T-cell (primary cell): ENCODE measurements around the gene MLH1. TPM values are rescaled to one million over a fixed set of nuclear protein-coding genes. Genes with fewer than 3 reads are reported as not detected.
"Not testable (repeated sequence)": the region's sequence is repeated elsewhere in the genome, so short reads cannot be mapped to it uniquely, and the experiment has no call there.

Source experiments
- ATAC-seq, 4 experiments: fragments of 200-7000 bp in 3 of 4; fragments of 150-1000 bp in 1 of 4; cut with Tn5 transposase; replicated peaks in 1 of 4; 1 replicate in 3 of 4; 2 replicates in 1 of 4; pipeline ENCODE4 v1.10.0; 2021; ENCODE audit warnings: moderate library complexity in 3 of 4, mild to moderate bottlenecking in 2 of 4, moderate number of reproducible peaks in 1 of 4
- CTCF ChIA-PET, 2 donors: fragments of 300-600 bp; sonication (Branson Sonifier 250); formaldehyde crosslinking; loops; one replicate each; lab custom pipeline; 2022; ENCODE audit warnings: antibody characterized with exemption in 2 of 2; lab: Charles Lee
- POLR2A ChIA-PET, 2 donors: fragments of 300-600 bp; sonication (Branson Sonifier 250); formaldehyde crosslinking; loops; one replicate each; lab custom pipeline; 2022; ENCODE audit warnings: antibody characterized with exemption in 2 of 2; lab: Charles Lee
- DNase-seq, 35 experiments: peaks; one replicate each; pipeline versions ENCODE4 v3.0.0 to v3.0.0-alpha.2; 2013 to 2023
- H3K27ac ChIP-seq: one replicate; pipeline ENCODE4 v1.5.1; 2013; ENCODE audit warnings: low read length
- H3K27me3 ChIP-seq, 2 experiments: replicated peaks in 1 of 2; 1 replicate in 1 of 2; 2 replicates in 1 of 2; pipeline versions ENCODE4 v1.6.1 to v1.7.0; 2013; ENCODE audit warnings: low read length in 1 of 2, mixed read lengths in 1 of 2; ENCODE audit not compliant: control insufficient read depth in 2 of 2, insufficient read depth in 2 of 2; ENCODE audit errors: extremely low read depth in 1 of 2
- H3K36me3 ChIP-seq, 2 donors: 1 replicate in 1 of 2; 2 replicates in 1 of 2; pipeline versions ENCODE4 v1.6.1 to v1.7.0; 2013; ENCODE audit warnings: low read length in 1 of 2; ENCODE audit not compliant: control insufficient read depth in 2 of 2, insufficient read depth in 1 of 2; ENCODE audit errors: extremely low read depth in 1 of 2
- H3K4me1 ChIP-seq, 2 experiments: 1 replicate in 1 of 2; 2 replicates in 1 of 2; pipeline versions ENCODE4 v1.6.1 to v1.7.0; 2013; ENCODE audit warnings: low read length in 2 of 2, mixed read lengths in 1 of 2; ENCODE audit not compliant: insufficient read depth in 2 of 2, control insufficient read depth in 1 of 2; ENCODE audit errors: extremely low read depth in 1 of 2
- H3K4me3 ChIP-seq, 2 donors: 1 replicate in 1 of 2; 2 replicates in 1 of 2; pipeline versions ENCODE4 v1.5.1 to v1.7.0; 2013; ENCODE audit warnings: mild to moderate bottlenecking in 2 of 2, low read length in 1 of 2, moderate library complexity in 1 of 2; ENCODE audit not compliant: control insufficient read depth in 1 of 2; ENCODE audit errors: extremely low read depth in 1 of 2
- H3K9me3 ChIP-seq: 2 replicates; pipeline ENCODE4 v1.7.0; 2013
- H3K27ac Mint-ChIP-seq, 2 donors: one replicate each; pipeline ENCODE4 v1.8.0; 2020 to 2021; ENCODE audit warnings: mild to moderate bottlenecking in 2 of 2, mixed read lengths in 2 of 2
- H3K27me3 Mint-ChIP-seq, 2 donors: one replicate each; pipeline ENCODE4 v1.8.0; 2021 to 2022; ENCODE audit warnings: mixed read lengths in 2 of 2
- H3K36me3 Mint-ChIP-seq: one replicate; pipeline ENCODE4 v1.8.0; 2021; ENCODE audit warnings: mixed read lengths
- H3K4me1 Mint-ChIP-seq, 3 donors: one replicate each; pipeline ENCODE4 v1.8.0; 2020 to 2022; ENCODE audit warnings: mixed read lengths in 3 of 3, mild to moderate bottlenecking in 1 of 3
- H3K4me3 Mint-ChIP-seq, 3 donors: one replicate each; pipeline ENCODE4 v1.8.0; 2020 to 2022; ENCODE audit warnings: mild to moderate bottlenecking in 3 of 3, mixed read lengths in 3 of 3, moderate library complexity in 3 of 3
- H3K9me3 Mint-ChIP-seq, 3 donors: one replicate each; pipeline ENCODE4 v1.8.0; 2020 to 2022; ENCODE audit warnings: mixed read lengths in 3 of 3
- WGBS: methylation state at CpG from one replicate; pipeline ENCODE4 v1.1.5; 2013; ENCODE audit warnings: missing lambda C conversion rate; ENCODE audit not compliant: insufficient coverage; 5-methylcytosine and 5-hydroxymethylcytosine counted together
- total RNA-seq, 35 experiments: library from RNA in 6 of 35; stranded (reverse) in 6 of 35; fragments of 120-200 nt in 1 of 35; gene quantifications; one replicate each; pipeline versions ENCODE4 v1.2.1 to v1.2.4 and lab custom pipeline; 2013 to 2026

MLH1 gene
- total RNA-seq, 5 donors from 2014 or later (not counting 1 experiment from before 2014, with no cell fraction given) = 24.7 to 32.4 (median 28.6) TPM

- Mint-ChIP-seq H3K27ac (peak overlapping the region in 1 of 2 donors; percentile 40), H3K4me3 (no peak overlapping the region), H3K9me3 (no peaks in the 10 kb centered on the region), H3K4me1 (no peaks in the 10 kb centered on the region), H3K27me3 (no peaks in the 10 kb centered on the region), H3K36me3 (peaks cover 63% of the 10 kb centered on the region)
- no peaks in the 10 kb centered on the region for H3K9me3 ChIP-seq
- ChIA-PET POLR2A (no interaction called here), CTCF (interaction anchor here in 1 of 2 donors (0.6 kb wide), 1 partner anchor 11 kb away, joined by 4 read pairs; no protein-coding TSS in a partner anchor)
- no peaks in the 10 kb centered on the region for H3K4me1 ChIP-seq
- no peak overlapping the region for H3K27ac ChIP-seq
- peaks cover 6 to 70% of the 10 kb centered on the region in 2 donors for H3K36me3 ChIP-seq
- ATAC-seq (no peak), DNase-seq (no peak)
- H3K4me3 ChIP-seq = no peak overlapping the region
- H3K27me3 ChIP-seq = no peaks in the 10 kb centered on the region
- WGBS = no CpG with 5 or more reads among the region's 1 CpG
Observed at GRCh38 chr3:37050282-37050681, 57.0 kb downstream of the MLH1 start.

DNA sequence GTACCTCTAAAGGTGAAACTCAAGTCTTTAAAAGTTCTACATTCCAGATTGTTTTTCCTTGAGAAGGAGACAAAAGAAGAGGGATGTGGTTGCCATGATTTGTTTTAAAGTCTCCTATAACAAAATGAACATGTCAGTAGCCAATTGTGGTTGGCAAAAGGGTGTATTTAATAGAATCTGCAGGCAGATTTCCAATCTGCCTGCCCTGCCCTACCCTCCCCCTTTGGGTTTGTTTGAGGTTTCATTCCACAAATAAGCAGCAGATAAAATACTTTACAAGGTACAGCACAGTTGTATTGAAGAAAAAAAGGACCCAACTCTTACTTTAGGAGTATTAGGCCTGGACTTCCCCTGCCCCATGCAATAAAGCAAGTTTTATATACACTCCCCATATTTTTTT lies 59.5 kb downstream of the MLH1 start:
- no peaks in the 10 kb centered on the region for H3K27me3 ChIP-seq
- H3K36me3 Mint-ChIP-seq = peaks cover 63% of the 10 kb centered on the region
- no peaks in the 10 kb centered on the region for H3K27me3 Mint-ChIP-seq
- H3K36me3 ChIP-seq = peaks cover 6 to 79% of the 10 kb centered on the region in 2 donors
- no peak overlapping the region for H3K27ac ChIP-seq
- H3K4me1 ChIP-seq = no peaks in the 10 kb centered on the region
- CTCF ChIA-PET = no interaction called here
- no peaks in the 10 kb centered on the region for H3K9me3 Mint-ChIP-seq
- H3K4me1 Mint-ChIP-seq = no peaks in the 10 kb centered on the region
- DNase-seq (no peak), ATAC-seq (no peak)
- no peak overlapping the region for H3K4me3 Mint-ChIP-seq
- H3K9me3 ChIP-seq = no peaks in the 10 kb centered on the region
- no peak overlapping the region for H3K4me3 ChIP-seq
- H3K27ac Mint-ChIP-seq = peak overlapping the region in 1 of 2 donors; percentile 59
- POLR2A ChIA-PET = no interaction called here

DNA sequence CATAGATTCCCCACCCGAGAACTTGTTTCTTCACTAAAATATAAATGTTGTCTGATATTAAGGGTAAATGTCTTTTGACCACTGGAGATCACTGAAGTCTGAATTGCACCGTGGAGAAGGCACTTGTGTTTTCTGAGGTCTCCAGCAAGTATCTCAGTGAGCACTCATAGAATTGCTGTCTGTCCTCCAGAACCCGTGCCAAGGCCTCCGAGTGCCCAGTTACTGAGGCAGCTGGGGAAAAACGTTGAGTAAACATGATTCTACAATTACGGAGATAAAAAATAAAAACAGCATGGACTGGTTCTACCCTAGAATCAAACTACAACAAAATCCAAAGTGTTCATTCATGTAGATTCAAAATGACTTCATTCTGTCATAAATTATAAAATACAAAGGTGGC lies 60.0 kb downstream of the MLH1 start:
- no peaks in the 10 kb centered on the region for H3K27me3 Mint-ChIP-seq
- H3K36me3 Mint-ChIP-seq = peaks cover 58% of the 10 kb centered on the region
- no peaks in the 10 kb centered on the region for H3K9me3 Mint-ChIP-seq
- Histone ChIP-seq H3K4me1 (no peaks in the 10 kb centered on the region), H3K27ac (no peak overlapping the region), H3K27me3 (no peaks in the 10 kb centered on the region), H3K36me3 (peaks cover 6 to 79% of the 10 kb centered on the region in 2 donors), H3K4me3 (no peak overlapping the region), H3K9me3 (no peaks in the 10 kb centered on the region)
- ChIA-PET CTCF (no interaction called here), POLR2A (no interaction called here)
- WGBS = 100% methylated on average over 1 of the region's 6 CpGs
- H3K27ac Mint-ChIP-seq = no peak overlapping the region
- H3K4me1 Mint-ChIP-seq = no peaks in the 10 kb centered on the region
- ATAC-seq (no peak), DNase-seq (no peak)
- no peak overlapping the region for H3K4me3 Mint-ChIP-seq

DNA sequence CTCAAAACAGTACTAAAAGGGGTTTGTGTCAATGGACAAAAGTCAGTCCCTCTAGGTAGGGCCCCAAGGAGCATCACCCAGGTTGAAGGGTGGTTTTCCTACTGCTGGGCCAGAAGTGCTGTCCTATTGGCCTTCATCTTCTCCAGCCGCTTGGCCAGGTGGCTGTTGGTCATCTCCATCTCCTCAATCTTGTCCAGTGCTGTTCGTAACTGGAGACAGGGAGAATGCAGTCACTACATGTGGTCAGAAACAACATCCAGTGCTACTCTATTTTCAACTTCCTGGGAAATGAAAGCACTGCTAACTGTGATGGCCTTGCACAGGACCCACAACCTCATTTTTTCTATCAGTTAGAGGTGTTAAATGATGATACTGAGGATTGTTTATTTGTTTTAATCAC lies 60.4 kb downstream of the MLH1 start:
- no peaks in the 10 kb centered on the region for H3K9me3 Mint-ChIP-seq
- H3K4me1 Mint-ChIP-seq = no peaks in the 10 kb centered on the region
- no peak for DNase-seq
- H3K36me3 ChIP-seq = peaks cover 6 to 79% of the 10 kb centered on the region in 2 donors
- no peaks in the 10 kb centered on the region for H3K27me3 ChIP-seq
- peaks cover 56% of the 10 kb centered on the region for H3K36me3 Mint-ChIP-seq
- WGBS = no CpG with 5 or more reads among the region's 2 CpGs
- H3K4me1 ChIP-seq = no peaks in the 10 kb centered on the region
- ChIA-PET CTCF (no interaction called here), POLR2A (no interaction called here)
- no peaks in the 10 kb centered on the region for H3K27me3 Mint-ChIP-seq
- H3K4me3 ChIP-seq = no peak overlapping the region
- H3K27ac Mint-ChIP-seq = no peak overlapping the region
- H3K9me3 ChIP-seq = no peaks in the 10 kb centered on the region
- no peak overlapping the region for H3K27ac ChIP-seq
- no peak for ATAC-seq
- no peak overlapping the region for H3K4me3 Mint-ChIP-seq

DNA sequence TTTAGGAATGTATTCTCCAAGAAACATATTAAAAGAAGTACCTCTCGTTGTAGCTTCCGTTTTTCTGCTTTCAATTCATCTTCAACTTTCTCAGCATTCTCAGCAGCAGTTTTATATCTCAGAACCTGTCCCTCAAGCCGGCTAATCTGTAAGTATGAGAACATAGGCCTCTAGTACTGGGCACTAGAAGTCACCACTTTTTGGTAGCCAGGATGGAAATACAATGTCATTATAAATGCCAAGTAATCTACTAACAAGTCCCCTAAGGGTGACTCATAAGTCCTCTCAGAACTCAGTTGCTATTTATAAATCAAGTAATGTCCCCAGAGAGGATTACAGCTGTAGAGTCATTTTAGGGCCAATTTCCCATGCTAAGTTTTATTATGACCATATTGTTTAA lies 61.1 kb downstream of the MLH1 start:
- H3K27me3 ChIP-seq = no peaks in the 10 kb centered on the region
- H3K27ac ChIP-seq = no peak overlapping the region
- no peak overlapping the region for H3K4me3 ChIP-seq
- H3K9me3 Mint-ChIP-seq = no peaks in the 10 kb centered on the region
- H3K9me3 ChIP-seq = no peaks in the 10 kb centered on the region
- DNase-seq (no peak), ATAC-seq (no peak)
- H3K4me1 ChIP-seq = no peaks in the 10 kb centered on the region
- ChIA-PET CTCF (no interaction called here), POLR2A (no interaction called here)
- peaks cover 51% of the 10 kb centered on the region for H3K36me3 Mint-ChIP-seq
- peak overlapping the region; percentile 33 to 67 for H3K27ac Mint-ChIP-seq
- no CpG with 5 or more reads among the region's 3 CpGs for WGBS
- H3K27me3 Mint-ChIP-seq = no peaks in the 10 kb centered on the region
- peaks cover 6 to 75% of the 10 kb centered on the region in 2 donors for H3K36me3 ChIP-seq
- no peak overlapping the region for H3K4me3 Mint-ChIP-seq
- no peaks in the 10 kb centered on the region for H3K4me1 Mint-ChIP-seq

DNA sequence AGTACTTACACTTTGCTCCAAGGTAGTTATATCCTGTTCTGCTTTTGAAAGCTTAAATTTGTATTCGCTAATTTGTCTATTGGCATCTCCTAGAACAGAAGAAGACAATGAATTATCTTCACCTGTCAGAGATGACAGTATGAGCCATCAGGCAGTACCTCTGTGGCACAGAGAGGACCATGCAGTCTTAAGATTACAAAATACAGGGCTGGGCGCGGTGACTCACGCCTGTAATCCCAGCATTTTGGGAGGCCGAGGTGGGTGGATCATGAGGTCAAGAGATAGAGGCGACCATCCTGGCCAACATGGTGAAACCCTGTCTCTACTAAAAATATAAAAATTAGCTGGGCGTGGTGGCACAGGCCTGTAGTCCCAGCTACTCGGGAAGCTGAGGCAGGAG lies 61.8 kb downstream of the MLH1 start:
- POLR2A ChIA-PET, H3K4me1 ChIP-seq, H3K27me3 Mint-ChIP-seq, H3K27ac Mint-ChIP-seq, H3K27me3 ChIP-seq, ATAC-seq, CTCF ChIA-PET, H3K27ac ChIP-seq, H3K4me3 ChIP-seq, DNase-seq, H3K4me3 Mint-ChIP-seq, H3K9me3 ChIP-seq, H3K4me1 Mint-ChIP-seq, H3K9me3 Mint-ChIP-seq: not testable (repeated sequence)
- peaks cover 47% of the 10 kb centered on the region for H3K36me3 Mint-ChIP-seq
- H3K36me3 ChIP-seq = peaks cover 6 to 71% of the 10 kb centered on the region in 2 donors
- 90% methylated on average over 2 of the region's 8 CpGs for WGBS

GRCh38 chr3:37056826-37057225 lies 63.5 kb downstream of the MLH1 start:
- Mint-ChIP-seq H3K36me3 (peaks cover 47% of the 10 kb centered on the region), H3K27me3 (no peaks in the 10 kb centered on the region), H3K4me3 (no peak overlapping the region), H3K27ac (peak overlapping the region in 1 of 2 donors; percentile 45), H3K9me3 (no peaks in the 10 kb centered on the region), H3K4me1 (no peaks in the 10 kb centered on the region)
- DNase-seq = no peak
- no peaks in the 10 kb centered on the region for H3K27me3 ChIP-seq
- peaks cover 3 to 68% of the 10 kb centered on the region in 2 donors for H3K36me3 ChIP-seq
- H3K4me3 ChIP-seq = no peak overlapping the region
- POLR2A ChIA-PET = no interaction called here
- H3K27ac ChIP-seq = no peak overlapping the region
- no peaks in the 10 kb centered on the region for H3K9me3 ChIP-seq
- CTCF ChIA-PET = interaction anchor here in 1 of 2 donors (0.6 kb wide), 1 partner anchor 21 kb away, joined by 3 read pairs; no protein-coding TSS in a partner anchor
- ATAC-seq = no peak
- H3K4me1 ChIP-seq = no peaks in the 10 kb centered on the region
